HepG2 (cell line): ENCODE results near the gene KCNK2. TPM values are rescaled to one million over a fixed set of nuclear protein-coding genes. Genes with fewer than 3 reads are reported as not detected.

Source experiments
- ATAC-seq: fragments of 200-7000 bp; cut with Tn5 transposase; 3 replicates; pipeline ENCODE4 v1.9.1; 2020; ENCODE audit warnings: mild to moderate bottlenecking, moderate library complexity
- BruUV-seq: library from RNA; stranded (reverse); fragments of 400-500 nt; replicated peaks from 2 replicates; lab custom pipeline; 2021; lab: Mats Ljungman, UMichigan
- CTCF ChIA-PET: fragments of 300-600 bp; formaldehyde crosslinking; extraction: SDS; loops from one replicate; lab custom pipeline; 2021; ENCODE audit warnings: low total read pairs, inconsistent platforms, low intra/inter-chr PET ratio; lab: Yijun Ruan, JAX
- POLR2A ChIA-PET: fragments of 350-600 bp; sonication (Branson Sonifier 250); formaldehyde crosslinking; loops from one replicate; lab custom pipeline; 2020; ENCODE audit warnings: antibody characterized with exemption, inconsistent platforms; lab: Yijun Ruan, JAX
- DNase-seq: peaks from one replicate; pipeline ENCODE4 v3.0.0-alpha.2; 2015; ENCODE audit warnings: low spot score
- FAIRE-seq: peaks from 3 replicates; lab custom pipeline; 2011; peaks lifted over from hg19 to GRCh38; lab: Jason Lieb, UNC
- H2AFZ ChIP-seq: one replicate; pipeline ENCODE4 v1.6.1; 2011; ENCODE audit warnings: low read length, inconsistent platforms
- H3K27ac ChIP-seq: fragments of 300-600 bp; 3 replicates; pipeline ENCODE4 v1.8.0; 2011; ENCODE audit warnings: mixed run types, mild to moderate bottlenecking, mixed read lengths, low read length, inconsistent platforms; ENCODE audit not compliant: insufficient read depth; ENCODE audit errors: extremely low read length
- H3K27me3 ChIP-seq, 2 experiments: fragments of 200-600 bp in 1 of 2; 2 replicates in 1 of 2; 3 replicates in 1 of 2; pipeline versions ENCODE4 v1.6.0 to v1.8.0; 2011; ENCODE audit warnings: low read length in 2 of 2, mild to moderate bottlenecking in 2 of 2, moderate library complexity in 2 of 2, inconsistent platforms in 1 of 2; ENCODE audit not compliant: insufficient read depth in 2 of 2, control insufficient read depth in 1 of 2
- H3K36me3 ChIP-seq, 2 experiments: fragments of 200-600 bp in 1 of 2; replicated peaks in 1 of 2; 2 replicates in 1 of 2; 3 replicates in 1 of 2; pipeline versions ENCODE4 v1.5.1 to v1.8.0; 2011; ENCODE audit warnings: low read length in 2 of 2, inconsistent platforms in 1 of 2; ENCODE audit not compliant: insufficient read depth in 2 of 2, control insufficient read depth in 1 of 2
- H3K4me1 ChIP-seq: 2 replicates; pipeline ENCODE4 v1.5.1; 2012; ENCODE audit warnings: low read length, inconsistent platforms; ENCODE audit not compliant: insufficient read depth
- H3K4me2 ChIP-seq: 2 replicates; pipeline ENCODE4 v1.6.0; 2011; ENCODE audit warnings: low read depth, low read length, inconsistent platforms
- H3K4me3 ChIP-seq, 3 experiments: fragments of 200-600 bp in 1 of 3; sonication (generic), shearing (Covaris generic) in 1 of 3; replicated peaks in 1 of 3; 2 replicates each; pipeline ENCODE4 v1.5.1; 2011 to 2016; ENCODE audit warnings: low read length in 3 of 3, inconsistent platforms in 2 of 3, low read depth in 2 of 3, mild to moderate bottlenecking in 2 of 3, control low read depth in 1 of 3, mixed read lengths in 1 of 3; ENCODE audit not compliant: insufficient read depth in 1 of 3
- H3K79me2 ChIP-seq: one replicate; pipeline ENCODE4 v1.6.1; 2011; ENCODE audit warnings: low read length, inconsistent platforms; ENCODE audit not compliant: insufficient read depth
- H3K9ac ChIP-seq: 2 replicates; pipeline ENCODE4 v1.6.0; 2011; ENCODE audit warnings: mild to moderate bottlenecking, low read depth, low read length, inconsistent platforms; ENCODE audit not compliant: insufficient read depth
- H3K9me3 ChIP-seq: 2 replicates; pipeline ENCODE4 v1.5.1; 2012; ENCODE audit warnings: mild to moderate bottlenecking, low read length
- H4K20me1 ChIP-seq: 2 replicates; pipeline ENCODE4 v1.6.0; 2011; ENCODE audit warnings: inconsistent platforms, mild to moderate bottlenecking, low read length, moderate library complexity; ENCODE audit not compliant: insufficient read depth
- GMEB1 ChIP-seq: sonication (generic); formaldehyde crosslinking; IDR thresholded peaks from 2 replicates; pipeline ENCODE4 v1.5.1; 2020; ENCODE audit warnings: missing genetic modification reagents, mild to moderate bottlenecking, borderline replicate concordance
- GZF1 ChIP-seq: sonication (generic); formaldehyde crosslinking; IDR thresholded peaks from 2 replicates; pipeline ENCODE4 v1.5.1; 2020; ENCODE audit warnings: mild to moderate bottlenecking, missing genetic modification reagents
- MXD1 ChIP-seq: sonication (generic); formaldehyde crosslinking; IDR thresholded peaks from 2 replicates; pipeline ENCODE4 v1.4.0; 2020; ENCODE audit warnings: mild to moderate bottlenecking, missing genetic modification reagents
- ZBTB1 ChIP-seq: sonication (generic); formaldehyde crosslinking; IDR thresholded peaks from 2 replicates; pipeline ENCODE4 v1.4.0; 2020; ENCODE audit warnings: missing genetic modification reagents, borderline replicate concordance
- ZNF670 ChIP-seq: sonication (generic); formaldehyde crosslinking; IDR thresholded peaks from 2 replicates; pipeline ENCODE4 v1.8.0; 2022; ENCODE audit warnings: mild to moderate bottlenecking, missing genetic modification reagents, borderline replicate concordance
- ZNF704 ChIP-seq: sonication (generic); formaldehyde crosslinking; IDR thresholded peaks from 2 replicates; pipeline ENCODE4 v1.8.1; 2023; ENCODE audit warnings: mild to moderate bottlenecking, inconsistent platforms, moderate library complexity, missing genetic modification reagents, borderline replicate concordance
- ZXDC ChIP-seq: sonication (generic); formaldehyde crosslinking; IDR thresholded peaks from 2 replicates; pipeline ENCODE4 v1.5.0; 2020; ENCODE audit warnings: mild to moderate bottlenecking, missing genetic modification reagents
- WGBS: methylation state at CpG from one replicate; pipeline ENCODE4 v1.1.6; 2017; ENCODE audit warnings: low lambda C conversion rate; 5-methylcytosine and 5-hydroxymethylcytosine counted together
- in situ Hi-C: cut with HindIII; loops from 2 replicates; pipeline ENCODE4 v1.10.0; 2017; ENCODE audit warnings: low pct_unique_long_range_greater_than_20kb; ENCODE audit not compliant: extremely low pct_ligation_motif_present
- intact Hi-C: fragments of 100-400 bp; cut with micrococcal nuclease; formaldehyde crosslinking; loops from one replicate; pipeline ENCODE4 v1.10.0; 2022; ENCODE audit not compliant: unreplicated experiment
- polyA plus RNA-seq, 8 experiments: library from polyadenylated mRNA; depleted of rRNA in 3 of 8; stranded (reverse) in 7 of 8; unstranded in 1 of 8; fragments of >200 nt; fragmentation: Illumina TruSeq in 4 of 8; extraction: Trizol in 4 of 8; gene quantifications; 2 replicates each; pipeline versions ENCODE4 v1.2.1 to v1.2.3, GENCODE V29; 2011 to 2016; ENCODE audit warnings: low read depth in 4 of 8, missing spikeins in 1 of 8, mixed read lengths in 1 of 8; ENCODE audit not compliant: insufficient read depth in 1 of 8
- total RNA-seq, 5 experiments: library from RNA; depleted of rRNA; stranded (reverse); fragments of >200 nt; fragmentation: Illumina TruSeq; extraction: Trizol; gene quantifications; 2 replicates each; pipeline ENCODE4 v1.2.3, GENCODE V29; 2016; ENCODE audit warnings: low read depth in 1 of 5

KCNK2 gene
- total and polyA plus RNA-seq, 2 of the 13 experiments (the other 11 are each of a cell fraction or from before 2014, with no cell fraction given) = not detected

GRCh38 chr1:215276582-215276981, 194.0 kb downstream of the KCNK2 start:
- no peak for FAIRE-seq
- H2AFZ ChIP-seq = no peak overlapping the region
- intact Hi-C loops = no loop called here
- no peak for TF ChIP-seq ZNF670
- no peak for TF ChIP-seq GMEB1
- no peak for TF ChIP-seq ZXDC (CRISPR knock-in tag)
- TF ChIP-seq MXD1 (CRISPR knock-in tag) = no peak
- TF ChIP-seq GZF1 (CRISPR knock-in tag) = no peak
- no peak for TF ChIP-seq ZBTB1
- no peak for TF ChIP-seq ZNF704
- H3K79me2 ChIP-seq = no peaks in the 10 kb centered on the region
- no peaks in the 10 kb centered on the region for H3K4me1 ChIP-seq
- no peak overlapping the region for H3K4me3 ChIP-seq
- no peak overlapping the region for H3K27ac ChIP-seq
- ATAC-seq = no peak
- H3K9me3 ChIP-seq = no peaks in the 10 kb centered on the region
- DNase-seq = no peak
- H3K4me2 ChIP-seq = no peak overlapping the region
- 0% methylated on average over 1 of the region's 1 CpG for WGBS
- in situ Hi-C loops = no loop called here
- no peak overlapping the region for H3K9ac ChIP-seq
- CTCF ChIA-PET = no interaction called here
- H4K20me1 ChIP-seq = no peaks in the 10 kb centered on the region
- POLR2A ChIA-PET = no interaction called here
- H3K36me3 ChIP-seq = no peaks in the 10 kb centered on the region
- BruUV-seq = no TSS peak
- no peaks in the 10 kb centered on the region for H3K27me3 ChIP-seq
